H9 (cell line): ENCODE data around the gene BHLHE23. TPM values are rescaled to one million over a fixed set of nuclear protein-coding genes. Genes with fewer than 3 reads are reported as not detected.

Experiments used
- DNase-seq: peaks from one replicate; pipeline ENCODE4 v3.0.0-alpha.2; 2017
- H2AFZ ChIP-seq: one replicate; pipeline ENCODE4 v1.6.1; 2013; ENCODE audit warnings: mild to moderate bottlenecking, low read length, control low read depth, moderate library complexity
- H2AK5ac ChIP-seq: 2 replicates; pipeline ENCODE4 v1.6.1; 2013; ENCODE audit warnings: low read length, control low read depth, mixed read lengths; ENCODE audit not compliant: insufficient read length
- H2BK120ac ChIP-seq: one replicate; pipeline ENCODE4 v1.6.1; 2013; ENCODE audit warnings: low read depth, mild to moderate bottlenecking, low read length, control low read depth, inconsistent platforms; ENCODE audit not compliant: poor library complexity, severe bottlenecking
- H2BK12ac ChIP-seq: 2 replicates; pipeline ENCODE4 v1.6.1; 2013; ENCODE audit warnings: low read length, control low read depth, mixed read lengths, low read depth; ENCODE audit not compliant: insufficient read length
- H2BK15ac ChIP-seq: 2 replicates; pipeline ENCODE4 v1.6.1; 2013; ENCODE audit warnings: low read depth, low read length, control low read depth
- H2BK20ac ChIP-seq: one replicate; pipeline ENCODE4 v1.6.1; 2013; ENCODE audit warnings: low read depth, mild to moderate bottlenecking, low read length, control low read depth, inconsistent platforms; ENCODE audit not compliant: poor library complexity, severe bottlenecking
- H2BK5ac ChIP-seq: 2 replicates; pipeline ENCODE4 v1.6.1; 2013; ENCODE audit warnings: low read length, control low read depth, mixed read lengths; ENCODE audit not compliant: insufficient read length
- H3K14ac ChIP-seq: 2 replicates; pipeline ENCODE4 v1.6.1; 2013; ENCODE audit warnings: low read length, control low read depth; ENCODE audit not compliant: insufficient read depth
- H3K18ac ChIP-seq: 2 replicates; pipeline ENCODE4 v1.6.1; 2013; ENCODE audit warnings: low read depth, mild to moderate bottlenecking, mixed read lengths, low read length, control low read depth; ENCODE audit not compliant: insufficient read length
- H3K23ac ChIP-seq: 2 replicates; pipeline ENCODE4 v1.6.1; 2013; ENCODE audit warnings: low read length, control low read depth, mixed read lengths, low read depth; ENCODE audit not compliant: insufficient read length
- H3K23me2 ChIP-seq: 2 replicates; pipeline ENCODE4 v1.6.1; 2013; ENCODE audit warnings: low read depth, mild to moderate bottlenecking, mixed read lengths, low read length, control low read depth; ENCODE audit not compliant: insufficient read length, poor library complexity, severe bottlenecking
- H3K27ac ChIP-seq: 2 replicates; pipeline ENCODE4 v1.5.1; 2013; ENCODE audit warnings: low read length, control low read depth, mixed read lengths, low read depth; ENCODE audit not compliant: insufficient read length
- H3K27me3 ChIP-seq: 2 replicates; pipeline ENCODE4 v1.6.1; 2013; ENCODE audit warnings: low read length, control low read depth, inconsistent platforms; ENCODE audit not compliant: insufficient read depth
- H3K4ac ChIP-seq: 2 replicates; pipeline ENCODE4 v1.6.1; 2013; ENCODE audit warnings: low read depth, mild to moderate bottlenecking, control low read depth, inconsistent platforms, low read length, moderate library complexity
- H3K4me1 ChIP-seq: 2 replicates; pipeline ENCODE4 v1.6.1; 2013; ENCODE audit warnings: low read length, control low read depth, inconsistent platforms; ENCODE audit not compliant: insufficient read depth
- H3K4me2 ChIP-seq: 2 replicates; pipeline ENCODE4 v1.6.1; 2013; ENCODE audit warnings: low read length, control low read depth, mixed read lengths; ENCODE audit not compliant: insufficient read length, insufficient read depth
- H3K56ac ChIP-seq: 2 replicates; pipeline ENCODE4 v1.6.1; 2013; ENCODE audit warnings: low read depth, mild to moderate bottlenecking, mixed read lengths, low read length, control low read depth; ENCODE audit not compliant: insufficient read length
- H3K79me1 ChIP-seq: 2 replicates; pipeline ENCODE4 v1.6.1; 2013; ENCODE audit warnings: low read depth, mild to moderate bottlenecking, moderate library complexity, low read length, control low read depth, inconsistent platforms; ENCODE audit not compliant: insufficient read depth, poor library complexity, severe bottlenecking
- H3K79me2 ChIP-seq: 2 replicates; pipeline ENCODE4 v1.6.1; 2013; ENCODE audit warnings: low read length, control low read depth, inconsistent platforms; ENCODE audit not compliant: insufficient read depth
- H3K9ac ChIP-seq: 2 replicates; pipeline ENCODE4 v1.6.1; 2013; ENCODE audit warnings: low read length, control low read depth, mixed read lengths; ENCODE audit not compliant: insufficient read length; ENCODE audit errors: extremely low read depth
- H3K9me3 ChIP-seq: one replicate; pipeline ENCODE4 v1.6.1; 2013; ENCODE audit warnings: low read depth, low read length, inconsistent platforms; ENCODE audit not compliant: control insufficient read depth
- H3T11ph ChIP-seq: one replicate; pipeline ENCODE4 v1.6.1; 2013; ENCODE audit warnings: mild to moderate bottlenecking, low read length, control low read depth, inconsistent platforms
- H4K20me1 ChIP-seq: one replicate; pipeline ENCODE4 v1.6.1; 2013; ENCODE audit not compliant: control insufficient read depth, insufficient read length, insufficient read depth
- H4K5ac ChIP-seq: 2 replicates; pipeline ENCODE4 v1.6.1; 2013; ENCODE audit warnings: low read depth, mild to moderate bottlenecking, mixed read lengths, low read length, control low read depth; ENCODE audit not compliant: insufficient read length
- H4K8ac ChIP-seq: replicated peaks from 2 replicates; pipeline ENCODE4 v1.6.1; 2013; ENCODE audit warnings: low read length, control low read depth, mixed read lengths, low read depth; ENCODE audit not compliant: insufficient read length
- H4K91ac ChIP-seq: 2 replicates; pipeline ENCODE4 v1.6.1; 2013; ENCODE audit warnings: low read depth, mild to moderate bottlenecking, moderate library complexity, mixed read lengths, low read length, control low read depth; ENCODE audit not compliant: insufficient read length
- H3K27ac Mint-ChIP-seq, 3 experiments: 2 replicates in 2 of 3; 3 replicates in 1 of 3; pipeline ENCODE4 v1.8.0; 2020 to 2021; ENCODE audit warnings: mixed read lengths in 3 of 3, mild to moderate bottlenecking in 1 of 3, moderate library complexity in 1 of 3
- H3K27me3 Mint-ChIP-seq: 2 replicates; pipeline ENCODE4 v1.8.0; 2021; ENCODE audit warnings: low read depth, mild to moderate bottlenecking, moderate library complexity, mixed read lengths
- H3K36me3 Mint-ChIP-seq, 3 experiments: 2 replicates in 2 of 3; 3 replicates in 1 of 3; pipeline ENCODE4 v1.8.0; 2020 to 2021; ENCODE audit warnings: low read depth in 3 of 3, mixed read lengths in 3 of 3; ENCODE audit not compliant: insufficient read depth in 1 of 3
- H3K4me1 Mint-ChIP-seq, 2 experiments: 2 replicates each; pipeline ENCODE4 v1.8.0; 2020; ENCODE audit warnings: mixed read lengths in 2 of 2
- H3K4me3 Mint-ChIP-seq, 2 experiments: 2 replicates in 1 of 2; 3 replicates in 1 of 2; pipeline ENCODE4 v1.8.0; 2020 to 2021; ENCODE audit warnings: mild to moderate bottlenecking in 2 of 2, mixed read lengths in 2 of 2, moderate library complexity in 1 of 2
- H3K9me3 Mint-ChIP-seq, 2 experiments: 2 replicates in 1 of 2; 3 replicates in 1 of 2; pipeline ENCODE4 v1.8.0; 2020; ENCODE audit warnings: mild to moderate bottlenecking in 2 of 2, mixed read lengths in 2 of 2, moderate library complexity in 1 of 2
- WGBS: extraction: QIAGEN DNeasy Blood & Tissue Kit; methylation state at CpG from one replicate; pipeline ENCODE4 v1.1.7; 2013; ENCODE audit warnings: missing lambda C conversion rate, low lambda C conversion rate, mixed read lengths; ENCODE audit not compliant: insufficient read length; ENCODE audit errors: extremely low coverage; 5-methylcytosine and 5-hydroxymethylcytosine counted together
- total RNA-seq: library from RNA; stranded (reverse); gene quantifications from 2 replicates; pipeline ENCODE4 v1.2.1, GENCODE V29; 2021
- TF ChIP-seq, protein P1 (sequence below): fragments of 200-600 bp; sonication (generic); conservative IDR thresholded peaks from 3 replicates; pipeline ENCODE4 v1.8.0; 2021; ENCODE audit warnings: antibody characterized with exemption, mild to moderate bottlenecking

Gene BHLHE23
- total RNA-seq, 1 experiment from 2014 or later: 0.35 TPM

DNA sequence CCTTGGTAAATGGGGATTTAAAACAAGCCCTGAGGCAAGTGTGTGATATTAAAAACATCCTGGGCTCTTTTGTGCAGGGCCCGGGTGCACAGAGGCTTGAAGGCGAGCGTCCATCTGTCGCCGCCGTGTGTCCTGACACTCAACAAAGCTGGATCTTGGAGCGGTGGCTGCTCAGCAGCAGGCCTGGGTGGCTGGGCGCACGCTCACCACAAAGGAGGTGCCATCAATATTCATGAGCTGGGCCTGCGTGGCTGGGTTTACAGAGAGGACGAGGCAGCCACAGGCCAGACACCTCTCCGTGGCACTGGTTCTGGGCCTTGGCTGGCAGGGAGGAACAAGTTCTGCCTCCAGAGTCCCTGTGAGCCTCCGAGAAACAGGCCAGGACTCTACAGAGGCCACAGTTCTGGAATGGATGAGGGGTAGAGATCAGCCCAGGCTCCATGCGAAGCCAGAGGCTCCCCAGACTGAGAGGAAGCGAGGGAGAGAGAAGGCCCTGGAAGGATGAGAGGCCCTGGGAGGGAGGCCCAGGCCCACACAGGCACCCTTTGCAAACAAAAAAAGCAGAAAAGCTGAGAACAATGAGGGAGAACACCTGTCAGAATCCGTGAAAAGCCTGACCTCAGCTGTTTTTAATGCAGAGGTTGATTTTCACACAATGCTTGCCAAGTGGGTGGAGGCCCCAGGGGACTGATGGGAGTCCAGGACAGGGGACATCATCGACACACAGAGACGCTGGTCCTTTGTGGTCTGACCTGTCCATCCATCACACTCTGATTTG lies 21.9 kb downstream of the BHLHE23 start:
- Histone ChIP-seq H3K23ac (no peak overlapping the region), H3K79me1 (no peaks in the 10 kb centered on the region), H3K9me3 (no peaks in the 10 kb centered on the region), H2AFZ (no peak overlapping the region), H3K4ac (no peak overlapping the region), H3K79me2 (no peaks in the 10 kb centered on the region), H3K23me2 (no peaks in the 10 kb centered on the region), H2AK5ac (no peak overlapping the region), H2BK120ac (no peak overlapping the region), H2BK15ac (no peak overlapping the region), H3K4me2 (no peak overlapping the region), H3K27ac (no peak overlapping the region), H2BK20ac (no peak overlapping the region), H3K14ac (no peak overlapping the region), H3K27me3 (no peaks in the 10 kb centered on the region), H4K5ac (no peak overlapping the region), H4K20me1 (no peaks in the 10 kb centered on the region), H3K18ac (no peak overlapping the region), H3K9ac (no peak overlapping the region), H4K8ac (no peak overlapping the region), H4K91ac (no peak overlapping the region), H2BK12ac (no peak overlapping the region), H3K4me1 (peaks cover 6% of the 10 kb centered on the region; the same call in 1 of the 2 replicates), H3T11ph (no peak overlapping the region), H2BK5ac (no peak overlapping the region), H3K56ac (no peak overlapping the region)
- H3K4me3 Mint-ChIP-seq: peak overlapping the region in 1 of 2 experiments; percentile 48; a peak in 2 of 5 replicates
- no peaks in the 10 kb centered on the region for H3K9me3 Mint-ChIP-seq
- H3K27me3 Mint-ChIP-seq: peaks cover 30% of the 10 kb centered on the region
- TF ChIP-seq, protein P1, sequence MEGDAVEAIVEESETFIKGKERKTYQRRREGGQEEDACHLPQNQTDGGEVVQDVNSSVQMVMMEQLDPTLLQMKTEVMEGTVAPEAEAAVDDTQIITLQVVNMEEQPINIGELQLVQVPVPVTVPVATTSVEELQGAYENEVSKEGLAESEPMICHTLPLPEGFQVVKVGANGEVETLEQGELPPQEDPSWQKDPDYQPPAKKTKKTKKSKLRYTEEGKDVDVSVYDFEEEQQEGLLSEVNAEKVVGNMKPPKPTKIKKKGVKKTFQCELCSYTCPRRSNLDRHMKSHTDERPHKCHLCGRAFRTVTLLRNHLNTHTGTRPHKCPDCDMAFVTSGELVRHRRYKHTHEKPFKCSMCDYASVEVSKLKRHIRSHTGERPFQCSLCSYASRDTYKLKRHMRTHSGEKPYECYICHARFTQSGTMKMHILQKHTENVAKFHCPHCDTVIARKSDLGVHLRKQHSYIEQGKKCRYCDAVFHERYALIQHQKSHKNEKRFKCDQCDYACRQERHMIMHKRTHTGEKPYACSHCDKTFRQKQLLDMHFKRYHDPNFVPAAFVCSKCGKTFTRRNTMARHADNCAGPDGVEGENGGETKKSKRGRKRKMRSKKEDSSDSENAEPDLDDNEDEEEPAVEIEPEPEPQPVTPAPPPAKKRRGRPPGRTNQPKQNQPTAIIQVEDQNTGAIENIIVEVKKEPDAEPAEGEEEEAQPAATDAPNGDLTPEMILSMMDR: no peak
- peaks cover 17 to 52% of the 10 kb centered on the region in 2 experiments for H3K4me1 Mint-ChIP-seq
- WGBS: no CpG with 5 or more reads among the region's 18 CpGs
- peak overlapping the region in 1 of 3 experiments; percentile 74; a peak in 1 of 7 replicates for H3K27ac Mint-ChIP-seq
- DNase-seq: no peak
- no peaks in the 10 kb centered on the region for H3K36me3 Mint-ChIP-seq
